ENCODE results near the gene PRKD3. TPM values are rescaled to one million over a fixed set of nuclear protein-coding genes. Genes with fewer than 3 reads are reported as not detected.

PRKD3 gene
- total RNA-seq, 2 donors from 2014 or later: 21.1 to 28.7 TPM

DNA sequence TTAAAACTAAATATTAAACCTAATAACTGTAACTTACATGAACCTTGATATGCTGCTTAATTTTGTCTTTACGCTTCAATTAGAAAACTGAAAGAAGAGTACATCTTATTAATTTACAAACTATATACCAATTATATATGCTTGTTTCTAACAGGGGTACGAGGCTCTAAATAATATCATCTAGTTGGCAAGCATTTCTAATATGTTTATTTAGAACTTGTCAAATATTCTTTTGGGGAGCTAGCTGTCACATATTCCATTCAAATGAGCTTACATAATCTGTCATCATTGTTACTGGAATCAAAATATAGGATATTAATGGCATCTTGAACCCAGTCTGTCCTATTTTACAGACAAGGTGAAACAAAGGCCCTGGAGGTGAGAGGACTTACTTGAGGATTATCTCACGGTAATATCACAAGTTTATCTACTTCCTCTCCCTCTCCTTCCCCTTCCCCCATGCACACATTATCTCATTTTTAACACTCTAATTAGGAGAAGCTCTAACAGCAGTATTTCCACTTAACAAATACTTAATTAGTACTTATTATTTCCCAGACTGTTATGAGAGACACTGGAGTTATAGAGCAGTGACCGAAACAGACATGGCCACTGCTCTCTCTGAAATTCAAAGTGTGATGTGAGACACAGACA lies 3.5 kb downstream of the PRKD3 start:
- Histone ChIP-seq H3K27me3 (no peaks in the 10 kb centered on the region), H3K27ac (no peak overlapping the region), H3K9ac (ENCODE audit: low read depth in 2 of 2, low read length in 2 of 2) (peak overlapping the region in 1 of 2 donors; percentile 49), H3K4me1 (no peaks in the 10 kb centered on the region), H3K4me3 (no peak overlapping the region), H3K9me3 (no peaks in the 10 kb centered on the region), H3K36me3 (no peaks in the 10 kb centered on the region)
- intact Hi-C loops (cut with DNase I): no loop called here
- DNase-seq: no peak
- TF ChIP-seq, protein P1, sequence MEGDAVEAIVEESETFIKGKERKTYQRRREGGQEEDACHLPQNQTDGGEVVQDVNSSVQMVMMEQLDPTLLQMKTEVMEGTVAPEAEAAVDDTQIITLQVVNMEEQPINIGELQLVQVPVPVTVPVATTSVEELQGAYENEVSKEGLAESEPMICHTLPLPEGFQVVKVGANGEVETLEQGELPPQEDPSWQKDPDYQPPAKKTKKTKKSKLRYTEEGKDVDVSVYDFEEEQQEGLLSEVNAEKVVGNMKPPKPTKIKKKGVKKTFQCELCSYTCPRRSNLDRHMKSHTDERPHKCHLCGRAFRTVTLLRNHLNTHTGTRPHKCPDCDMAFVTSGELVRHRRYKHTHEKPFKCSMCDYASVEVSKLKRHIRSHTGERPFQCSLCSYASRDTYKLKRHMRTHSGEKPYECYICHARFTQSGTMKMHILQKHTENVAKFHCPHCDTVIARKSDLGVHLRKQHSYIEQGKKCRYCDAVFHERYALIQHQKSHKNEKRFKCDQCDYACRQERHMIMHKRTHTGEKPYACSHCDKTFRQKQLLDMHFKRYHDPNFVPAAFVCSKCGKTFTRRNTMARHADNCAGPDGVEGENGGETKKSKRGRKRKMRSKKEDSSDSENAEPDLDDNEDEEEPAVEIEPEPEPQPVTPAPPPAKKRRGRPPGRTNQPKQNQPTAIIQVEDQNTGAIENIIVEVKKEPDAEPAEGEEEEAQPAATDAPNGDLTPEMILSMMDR (IDR thresholded peaks at IDR 0.05): no peak

DNA sequence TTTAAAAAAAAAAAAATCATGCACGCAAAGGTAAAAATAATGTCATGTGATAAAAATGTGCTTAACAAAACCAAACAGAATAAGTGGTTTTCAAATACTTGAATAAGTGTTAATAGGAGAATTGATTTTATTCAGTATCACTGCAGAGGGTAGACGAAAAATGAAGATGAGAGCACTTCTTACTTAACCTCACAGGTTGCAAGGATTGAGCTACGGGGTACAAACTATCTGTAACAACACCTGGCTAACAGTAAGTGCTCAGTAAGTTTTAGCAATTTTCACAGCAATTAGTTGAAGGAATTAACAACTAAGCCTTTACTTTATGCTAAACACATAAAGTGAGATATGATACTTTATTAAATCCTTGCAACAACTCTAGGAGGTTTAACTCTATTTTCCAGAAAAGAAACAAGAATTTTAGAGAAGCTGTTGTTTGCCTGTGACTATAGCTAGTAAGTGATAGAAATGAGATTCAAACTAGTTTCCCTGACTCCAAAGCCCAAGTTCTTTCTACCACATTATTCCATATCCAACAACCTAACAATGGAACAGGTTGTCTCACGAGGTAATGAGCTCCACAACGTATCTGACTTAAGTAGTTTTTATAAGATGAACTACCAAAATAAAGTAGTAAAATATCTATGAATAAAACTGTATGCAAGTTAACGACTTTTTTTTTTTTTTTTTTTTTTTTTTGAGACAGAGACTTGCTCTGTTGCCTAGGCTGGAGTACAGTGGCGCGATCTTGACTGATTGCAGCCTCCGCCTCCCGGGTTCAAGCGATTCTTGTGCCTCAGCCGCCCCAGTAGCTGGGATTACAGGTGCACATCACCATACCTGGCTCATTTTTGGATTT lies 4.7 kb downstream of the PRKD3 start:
- Histone ChIP-seq H3K9ac (ENCODE audit: low read depth in 2 of 2, low read length in 2 of 2) (no peak overlapping the region), H3K4me3 (no peak overlapping the region), H3K4me1 (no peaks in the 10 kb centered on the region), H3K9me3 (no peaks in the 10 kb centered on the region), H3K27ac (no peak overlapping the region), H3K27me3 (no peaks in the 10 kb centered on the region), H3K36me3 (no peaks in the 10 kb centered on the region)
- DNase-seq: no peak
- intact Hi-C loops (cut with DNase I): no loop called here
- TF ChIP-seq, protein P1 (IDR thresholded peaks at IDR 0.05): no peak

DNA sequence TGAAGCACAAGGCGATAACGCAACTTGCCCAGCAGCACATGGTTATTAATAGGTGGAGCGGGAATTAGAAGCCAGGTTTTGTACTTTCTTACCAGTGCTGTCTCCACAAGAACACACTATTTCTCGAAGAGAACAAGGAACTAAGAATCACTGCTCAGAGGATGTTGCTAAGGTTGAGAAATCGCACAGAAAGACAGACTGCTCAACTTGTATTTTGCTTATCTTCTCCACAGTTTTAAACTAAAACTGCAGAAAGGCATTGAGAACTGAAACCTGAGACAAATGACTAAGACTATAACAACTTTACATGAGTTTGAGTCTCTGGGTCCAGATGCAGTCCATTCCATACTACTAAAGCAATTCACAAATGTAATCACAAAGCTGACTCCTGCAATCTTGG lies 6.2 kb downstream of the PRKD3 start:
- intact Hi-C loops (cut with DNase I): no loop called here
- no peak overlapping the region for H3K4me3 ChIP-seq

DNA sequence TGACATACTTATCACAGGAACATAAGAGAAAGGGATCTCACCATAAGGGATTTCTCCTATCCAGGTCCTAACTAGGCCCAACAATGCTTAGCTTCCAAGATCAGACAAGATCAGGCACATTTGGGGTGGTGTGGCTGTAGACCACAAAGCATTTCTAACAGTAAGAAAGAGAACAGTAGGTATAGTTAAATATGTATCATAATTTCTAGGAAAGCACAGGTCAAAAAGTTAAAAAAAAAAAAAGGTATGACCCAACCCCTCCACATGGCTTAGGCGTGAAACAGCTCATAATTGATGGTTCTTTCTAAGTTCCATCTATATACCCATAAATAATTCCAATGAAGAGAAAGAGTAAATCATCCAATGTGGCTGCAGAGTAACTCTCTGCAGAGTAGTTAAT lies 6.9 kb downstream of the PRKD3 start:
- H3K27ac ChIP-seq: no peak overlapping the region
- DNase-seq: no peak
- no peak overlapping the region for H3K9ac ChIP-seq (ENCODE audit: low read depth in 2 of 2, low read length in 2 of 2)
- H3K9me3 ChIP-seq: no peaks in the 10 kb centered on the region
- H3K4me1 ChIP-seq: no peaks in the 10 kb centered on the region
- H3K27me3 ChIP-seq: no peaks in the 10 kb centered on the region
- no peak overlapping the region for H3K4me3 ChIP-seq
- TF ChIP-seq, protein P1 (IDR thresholded peaks at IDR 0.05): no peak
- no peaks in the 10 kb centered on the region for H3K36me3 ChIP-seq
- intact Hi-C loops (cut with DNase I): no loop called here

More for the DNA sequence above, 6.2 kb downstream of the PRKD3 start:
- no peaks in the 10 kb centered on the region for H3K27me3 ChIP-seq
- DNase-seq: no peak
- TF ChIP-seq, protein P1 (IDR thresholded peaks at IDR 0.05): no peak
- H3K36me3 ChIP-seq: no peaks in the 10 kb centered on the region
- no peak overlapping the region for H3K9ac ChIP-seq (ENCODE audit: low read depth in 2 of 2, low read length in 2 of 2)
- no peaks in the 10 kb centered on the region for H3K4me1 ChIP-seq
- no peaks in the 10 kb centered on the region for H3K9me3 ChIP-seq
- H3K27ac ChIP-seq: no peak overlapping the region

DNA sequence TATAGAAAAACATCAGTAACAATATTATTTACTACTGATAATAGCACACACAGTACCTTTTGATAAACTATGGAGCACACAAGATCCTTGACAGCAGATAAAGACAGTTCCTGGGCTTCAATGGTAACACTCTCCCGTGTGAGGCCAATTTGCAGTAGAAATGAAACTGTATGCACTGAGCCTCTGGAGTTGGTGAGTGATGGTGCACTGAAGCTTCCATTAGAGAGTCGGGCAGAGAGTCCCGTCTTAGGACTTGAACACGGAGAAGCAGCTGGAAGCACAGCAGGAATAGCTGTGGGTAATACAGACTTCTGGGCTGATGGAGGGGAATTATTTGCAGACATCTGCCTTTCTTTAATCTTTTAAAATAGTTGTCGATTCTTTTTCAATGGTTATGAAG lies 8.5 kb downstream of the PRKD3 start:
- TF ChIP-seq, protein P1 (IDR thresholded peaks at IDR 0.05): no peak
- H3K4me1 ChIP-seq: no peaks in the 10 kb centered on the region

More for the DNA sequence above, 8.5 kb downstream of the PRKD3 start:
- H3K27me3 ChIP-seq: no peaks in the 10 kb centered on the region
- H3K36me3 ChIP-seq: no peaks in the 10 kb centered on the region
- intact Hi-C loops (cut with DNase I): no loop called here
- H3K4me3 ChIP-seq: no peak overlapping the region
- DNase-seq: no peak
- no peak overlapping the region for H3K27ac ChIP-seq
- H3K9me3 ChIP-seq: no peaks in the 10 kb centered on the region
- H3K9ac ChIP-seq (ENCODE audit: low read depth in 2 of 2, low read length in 2 of 2): no peak overlapping the region

Measured in colonic mucosa (tissue), 4 donors.